ENCODE data around the gene ZSCAN21.

ZSCAN21 gene

DNA sequence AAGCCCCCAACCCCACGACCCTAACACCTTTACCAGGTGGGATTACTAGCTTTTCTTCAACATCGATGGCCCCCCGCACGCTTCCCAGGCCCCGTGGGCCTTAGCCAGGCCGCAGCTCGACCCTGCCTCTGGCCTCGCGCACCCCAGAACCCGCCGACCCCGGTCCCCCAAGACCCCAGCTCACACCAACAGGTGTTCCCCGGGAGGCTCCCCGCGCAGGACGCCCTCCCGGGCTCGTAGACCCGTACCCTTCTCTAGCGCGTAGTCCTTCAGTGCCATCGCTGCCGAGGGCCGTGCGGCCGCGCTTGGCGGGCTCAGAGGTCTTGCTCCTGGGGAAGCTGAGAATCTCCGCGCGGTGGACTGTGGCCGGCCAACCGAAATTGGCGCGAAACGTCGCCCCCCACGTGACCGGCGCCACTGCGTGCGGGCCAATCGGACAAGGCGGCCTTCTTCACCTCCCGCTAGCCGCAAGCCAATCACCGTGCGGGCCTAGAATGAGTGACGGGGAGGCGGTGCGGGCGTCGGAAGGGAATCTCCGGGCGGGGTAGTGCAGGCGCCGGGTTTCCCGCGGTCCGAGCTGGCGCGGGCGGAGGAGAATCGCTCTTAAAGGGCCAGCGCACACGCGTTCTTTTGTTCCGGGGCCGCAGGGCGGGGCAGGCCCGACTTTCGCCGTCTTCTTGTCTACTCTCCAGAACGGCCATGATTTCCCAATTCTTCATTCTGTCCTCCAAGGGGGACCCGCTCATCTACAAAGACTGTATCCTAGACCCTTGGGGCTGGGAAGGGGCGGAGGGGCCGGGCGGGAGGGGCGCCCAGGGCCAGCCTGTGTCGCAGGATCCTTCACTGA is 51.7 kb downstream of the ZSCAN21 start, which contains the start of the genes AP4M1 and MCM7:
TSS of gene AP4M1 (plus strand) at position 628 of the 847 bp plus-strand sequence. CDS start at position 700, 72 bp downstream.
TSS of gene MCM7 (minus strand) at position 382 of the 847 bp plus-strand sequence. CDS start at position 279, 103 bp downstream.
- peak; percentile 99 for DNase-seq (ENCODE audit: low spot score)

GRCh38 chr7:100102950-100103840 is 53.6 kb downstream of the ZSCAN21 start:
- no peak for DNase-seq (ENCODE audit: low spot score)

DNA sequence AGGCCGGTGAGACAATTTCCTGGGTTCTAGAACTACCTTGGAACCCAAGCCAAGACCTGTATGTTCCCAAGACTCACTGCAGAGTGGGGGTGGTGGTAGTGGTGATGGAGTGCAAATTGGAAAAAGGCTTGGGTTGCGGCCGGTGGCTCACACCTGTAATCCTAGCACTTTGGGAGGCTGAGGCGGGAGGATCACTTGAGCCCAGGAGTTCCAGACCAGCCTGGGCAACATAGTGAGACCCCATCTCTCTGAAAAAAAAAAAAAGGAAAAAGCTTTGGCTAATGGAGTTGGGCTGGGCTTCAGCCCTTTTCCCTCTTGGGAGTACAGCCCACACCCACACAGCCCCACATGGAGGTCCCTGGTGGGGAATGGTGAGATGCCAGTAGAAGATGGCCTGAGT is 56.0 kb downstream of the ZSCAN21 start:
- no peak for DNase-seq (ENCODE audit: low spot score)

GRCh38 chr7:100106633-100107032 is 57.1 kb downstream of the ZSCAN21 start:
- no peak for DNase-seq (ENCODE audit: low spot score)

DNA sequence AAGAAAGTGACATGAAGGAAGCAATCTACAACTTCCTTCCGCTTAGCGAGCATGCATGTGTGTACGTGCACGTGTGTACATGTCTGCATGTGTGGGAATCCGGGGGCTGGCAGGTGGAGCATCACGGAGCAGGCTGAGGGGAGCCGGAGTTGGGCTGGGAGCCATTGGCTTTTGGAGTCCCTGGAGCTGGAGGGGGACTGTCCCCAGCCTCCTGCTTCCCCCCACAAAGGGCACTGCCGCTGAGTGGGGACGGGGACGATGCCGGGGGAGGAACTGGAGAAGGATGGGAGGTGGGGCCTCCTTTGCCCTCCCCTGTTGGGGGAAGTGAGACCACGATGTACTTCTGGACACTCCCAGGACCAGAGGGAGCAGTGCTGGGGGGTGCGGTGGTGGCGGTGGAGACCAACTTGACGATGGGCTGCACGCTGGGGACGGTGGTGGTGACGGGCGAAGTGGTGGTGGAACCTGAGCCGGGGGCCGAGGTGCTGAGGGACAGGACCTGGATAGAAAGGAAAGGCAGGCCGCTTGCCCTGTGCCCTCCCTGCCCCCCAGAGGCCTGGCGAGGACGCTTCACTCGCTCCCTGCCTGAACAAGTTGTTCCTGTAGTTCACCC is 57.7 kb downstream of the ZSCAN21 start:
- no peak for DNase-seq (ENCODE audit: low spot score)

DNA sequence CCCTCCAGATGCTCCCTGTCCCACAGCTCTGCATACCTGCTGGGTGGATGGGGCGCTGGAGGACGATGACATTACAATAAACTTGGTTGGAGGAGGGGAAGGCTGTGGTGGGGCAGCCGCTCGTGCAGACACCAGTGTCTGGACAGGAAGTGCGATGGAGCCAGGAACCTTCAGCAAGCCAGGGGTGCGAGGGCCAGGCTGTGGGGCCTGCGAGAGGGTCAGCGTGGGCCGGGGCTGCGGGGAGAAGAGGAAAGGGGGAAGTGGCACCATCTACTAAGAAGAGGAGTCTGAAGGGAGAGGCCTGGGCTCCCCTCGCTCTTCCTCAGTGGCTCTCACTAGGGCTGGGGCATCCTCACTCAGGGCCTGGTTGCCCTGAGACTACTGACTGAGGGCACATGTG is 58.3 kb downstream of the ZSCAN21 start:
- DNase-seq (ENCODE audit: low spot score) = no peak

DNA sequence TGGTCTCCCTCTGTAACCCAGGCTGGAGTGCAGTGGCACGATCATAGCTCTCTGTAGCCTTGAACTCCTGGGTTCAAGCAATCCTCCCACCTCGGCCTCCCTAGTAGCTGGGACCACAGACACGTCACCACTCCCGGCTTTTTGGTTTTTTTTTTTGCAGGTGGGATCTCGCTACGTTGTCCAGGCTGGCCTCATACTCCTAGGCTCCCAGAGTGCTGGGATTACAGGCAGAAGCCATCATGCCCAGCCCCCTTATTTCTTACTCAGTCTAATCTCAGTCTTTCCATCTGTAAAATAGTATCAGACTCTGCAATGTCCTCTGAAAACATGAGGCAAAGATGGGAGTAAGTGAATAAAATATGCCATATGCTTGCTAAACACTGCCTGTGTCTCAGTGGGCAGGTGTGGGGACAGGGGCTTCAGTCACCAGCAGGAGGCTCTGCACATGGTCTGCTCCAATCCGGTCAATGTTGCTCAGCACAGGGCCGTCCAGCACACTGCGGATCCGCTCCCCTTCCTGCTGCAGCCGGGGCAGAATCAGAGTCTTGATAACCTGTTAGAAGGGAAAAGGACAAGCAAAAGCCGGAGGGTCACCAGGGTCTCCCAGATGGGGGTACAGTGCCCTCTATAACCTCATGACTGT is 60.1 kb downstream of the ZSCAN21 start:
- no peak for DNase-seq (ENCODE audit: low spot score)

GRCh38 chr7:100111156-100111555 is 61.6 kb downstream of the ZSCAN21 start:
- no peak for DNase-seq (ENCODE audit: low spot score)

GRCh38 chr7:100111914-100112313 is 62.3 kb downstream of the ZSCAN21 start:
- DNase-seq (ENCODE audit: low spot score) = no peak
